ENCODE results near the gene E2F6. TPM values are rescaled to one million over a fixed set of nuclear protein-coding genes. Genes with fewer than 3 reads are reported as not detected.

Gene E2F6
- total and polyA plus RNA-seq, 2 of the 13 experiments (the other 11 are each of a cell fraction or from before 2014, with no cell fraction given) = 27.3 to 36.0 TPM

GRCh38 chr2:11477994-11478393 is 12.0 kb upstream of the E2F6 start (continued):
- TF ChIP-seq ZIK1 (CRISPR knock-in tag; IDR thresholded peaks at IDR 0.05; ENCODE audit: borderline replicate concordance, low read depth) (no peak), NR2F1 (CRISPR knock-in tag; IDR thresholded peaks at IDR 0.05) (no peak), ZBTB40 (IDR thresholded peaks at IDR 0.05) (no peak), ZBTB40 (CRISPR knock-in tag; IDR thresholded peaks at IDR 0.05) (no peak), ZNF709 (CRISPR knock-in tag; IDR thresholded peaks at IDR 0.05) (no peak), HDAC2 (CRISPR knock-in tag; IDR thresholded peaks at IDR 0.05) (0 out of 2 replicates have a peak, but pooled peaks have one; percentile 15), DRAP1 (CRISPR knock-in tag; IDR thresholded peaks at IDR 0.05) (peak; percentile 39; the same call in 1 of the 2 replicates), CHCHD3 (CRISPR knock-in tag; IDR thresholded peaks at IDR 0.05) (no peak), ZKSCAN8 (CRISPR knock-in tag; IDR thresholded peaks at IDR 0.05; ENCODE audit: borderline replicate concordance) (0 out of 2 replicates have a peak, but pooled peaks have one; percentile 66), SRY (CRISPR knock-in tag; IDR thresholded peaks at IDR 0.05) (no peak), ZNF207 (IDR thresholded peaks at IDR 0.05; ENCODE audit: borderline replicate concordance) (no peak), RXRB (CRISPR knock-in tag; IDR thresholded peaks at IDR 0.05; ENCODE audit: borderline replicate concordance) (peak; percentile 38; the same call in 1 of the 2 replicates), SP140L (CRISPR knock-in tag; IDR thresholded peaks at IDR 0.05; ENCODE audit: borderline replicate concordance) (no peak), DNMT3B (CRISPR knock-in tag; conservative IDR thresholded peaks at IDR 0.05) (no peak), USF2 (IDR thresholded peaks at IDR 0.05; ENCODE audit: low read depth, low read length) (no peak), USF2 (CRISPR knock-in tag; IDR thresholded peaks at IDR 0.05; ENCODE audit: borderline replicate concordance) (no peak), CEBPG (CRISPR knock-in tag; IDR thresholded peaks at IDR 0.05) (no peak)
- TF ChIP-seq, protein P1, sequence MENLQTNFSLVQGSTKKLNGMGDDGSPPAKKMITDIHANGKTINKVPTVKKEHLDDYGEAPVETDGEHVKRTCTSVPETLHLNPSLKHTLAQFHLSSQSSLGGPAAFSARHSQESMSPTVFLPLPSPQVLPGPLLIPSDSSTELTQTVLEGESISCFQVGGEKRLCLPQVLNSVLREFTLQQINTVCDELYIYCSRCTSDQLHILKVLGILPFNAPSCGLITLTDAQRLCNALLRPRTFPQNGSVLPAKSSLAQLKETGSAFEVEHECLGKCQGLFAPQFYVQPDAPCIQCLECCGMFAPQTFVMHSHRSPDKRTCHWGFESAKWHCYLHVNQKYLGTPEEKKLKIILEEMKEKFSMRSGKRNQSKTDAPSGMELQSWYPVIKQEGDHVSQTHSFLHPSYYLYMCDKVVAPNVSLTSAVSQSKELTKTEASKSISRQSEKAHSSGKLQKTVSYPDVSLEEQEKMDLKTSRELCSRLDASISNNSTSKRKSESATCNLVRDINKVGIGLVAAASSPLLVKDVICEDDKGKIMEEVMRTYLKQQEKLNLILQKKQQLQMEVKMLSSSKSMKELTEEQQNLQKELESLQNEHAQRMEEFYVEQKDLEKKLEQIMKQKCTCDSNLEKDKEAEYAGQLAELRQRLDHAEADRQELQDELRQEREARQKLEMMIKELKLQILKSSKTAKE (CRISPR knock-in tag; IDR thresholded peaks at IDR 0.05; ENCODE audit: borderline replicate concordance) = no peak

All from HepG2 (cell line).